ENCODE data around the gene SRPK2.
"Not testable (repeated sequence)": the region's sequence is repeated elsewhere in the genome, so short reads cannot be mapped to it uniquely, and the experiment has no call there.

SRPK2 gene

DNA sequence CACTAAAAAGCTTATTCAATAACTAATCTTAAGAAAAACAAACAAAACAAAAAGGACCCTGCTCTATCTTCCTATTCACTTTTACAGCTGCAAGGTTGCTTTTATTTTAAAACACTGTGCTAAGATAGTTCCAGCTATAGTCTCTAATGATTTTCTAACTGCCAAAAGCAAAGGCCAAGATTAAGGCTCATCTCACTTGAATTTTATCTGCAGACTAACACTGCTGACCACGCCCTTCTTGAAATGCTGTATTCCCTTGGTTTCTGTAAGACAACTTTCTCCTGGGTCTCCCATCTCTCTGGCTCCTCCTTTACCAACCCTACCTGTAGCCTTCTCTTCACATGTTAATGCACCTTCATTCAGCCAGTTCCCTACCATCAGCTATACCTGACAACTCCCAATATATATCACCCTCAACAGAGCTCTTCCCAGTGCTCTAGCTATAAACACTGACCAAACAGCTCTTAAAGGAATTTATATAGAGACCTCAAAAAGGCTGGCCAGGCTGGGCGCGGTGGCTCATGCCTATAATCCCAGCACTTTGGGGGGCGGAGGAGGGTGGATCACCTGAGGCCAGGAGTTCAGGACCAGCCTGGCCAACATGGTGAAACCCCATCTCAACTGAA, 11.7 kb downstream of the SRPK2 start:
- no peak for DNase-seq

DNA sequence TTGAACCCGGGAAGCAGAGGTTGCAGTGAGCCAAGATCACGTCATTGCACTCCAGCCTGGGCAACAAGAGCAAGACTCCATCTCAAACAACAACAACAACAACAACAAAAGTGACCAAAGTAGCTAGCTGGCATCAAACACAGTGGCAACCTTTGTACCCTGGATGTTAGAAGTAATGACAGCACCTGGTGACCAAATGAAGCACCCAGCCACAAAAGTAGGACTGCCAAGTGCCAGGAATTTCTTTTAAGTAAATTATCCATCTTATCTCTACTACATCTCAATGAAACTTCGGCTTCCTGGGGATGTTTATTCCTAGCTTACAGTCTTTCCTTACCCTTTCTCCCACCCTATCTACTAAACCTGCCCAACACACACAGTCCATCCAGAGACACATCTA, 18.8 kb downstream of the SRPK2 start:
- no peak for DNase-seq

DNA sequence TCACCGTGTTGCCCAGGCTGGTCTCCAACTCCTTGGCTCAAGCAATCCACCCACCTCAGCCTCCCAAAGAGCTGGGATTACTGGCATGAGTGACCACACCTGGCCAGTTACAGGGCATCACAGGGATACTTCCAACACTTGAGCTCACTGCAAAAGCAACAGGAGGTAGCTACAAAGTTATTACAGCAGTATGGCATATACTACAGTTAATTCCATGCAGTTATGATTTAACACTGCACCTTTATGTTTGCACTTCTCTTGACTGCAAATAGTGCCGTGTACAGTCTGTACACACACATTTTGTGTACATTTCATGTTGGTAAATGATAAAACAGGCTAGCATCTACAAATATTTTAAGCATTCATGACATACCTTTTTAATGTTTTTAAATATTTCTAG, 21.3 kb downstream of the SRPK2 start:
- DNase-seq: no peak

DNA sequence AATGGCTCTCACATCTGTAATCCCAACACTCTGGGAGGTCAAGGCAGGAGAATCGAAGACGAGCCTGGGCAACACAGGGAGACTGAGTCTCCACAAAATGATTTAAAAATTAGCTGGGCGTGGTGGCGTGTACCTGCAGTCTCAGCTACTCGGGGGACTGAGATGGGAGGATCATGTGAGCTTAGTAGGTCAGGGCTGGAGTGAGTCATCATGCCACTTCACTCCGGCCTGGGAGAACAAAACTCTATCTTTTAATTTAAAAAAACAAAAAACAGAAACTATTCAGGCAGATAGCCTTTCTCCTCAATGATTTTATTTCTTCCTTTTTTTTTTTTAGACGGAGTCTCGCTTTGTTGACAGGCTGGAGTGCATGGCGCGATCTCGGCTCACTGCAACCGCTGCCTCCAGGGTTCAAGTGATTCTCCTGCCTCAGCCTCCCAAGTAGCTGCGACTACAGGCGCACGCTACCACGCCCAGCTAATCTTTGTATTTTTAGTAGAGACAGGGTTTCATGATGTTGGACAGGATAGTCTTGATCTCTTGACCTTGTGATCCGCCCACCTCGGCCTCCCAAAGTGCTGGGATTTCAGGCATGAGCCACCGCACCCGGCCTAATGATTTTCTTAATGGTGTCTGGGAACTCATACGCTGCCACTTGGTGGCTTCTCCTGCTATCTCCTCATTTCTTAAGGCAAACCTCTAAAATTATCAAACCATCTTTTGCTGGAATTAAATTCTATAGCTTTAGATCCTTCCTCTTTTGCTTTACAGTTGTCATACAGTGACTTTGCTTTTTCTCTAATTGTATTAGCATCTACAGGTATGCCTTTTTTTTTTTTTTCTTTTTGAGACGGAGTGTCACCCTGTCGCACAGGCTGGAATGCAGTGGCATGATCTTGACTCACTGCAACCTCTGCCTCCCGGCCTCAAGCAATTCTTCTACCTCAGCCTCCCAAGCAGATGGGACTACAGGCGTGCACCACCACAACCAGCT, 22.9 kb downstream of the SRPK2 start:
- DNase-seq: no peak

DNA sequence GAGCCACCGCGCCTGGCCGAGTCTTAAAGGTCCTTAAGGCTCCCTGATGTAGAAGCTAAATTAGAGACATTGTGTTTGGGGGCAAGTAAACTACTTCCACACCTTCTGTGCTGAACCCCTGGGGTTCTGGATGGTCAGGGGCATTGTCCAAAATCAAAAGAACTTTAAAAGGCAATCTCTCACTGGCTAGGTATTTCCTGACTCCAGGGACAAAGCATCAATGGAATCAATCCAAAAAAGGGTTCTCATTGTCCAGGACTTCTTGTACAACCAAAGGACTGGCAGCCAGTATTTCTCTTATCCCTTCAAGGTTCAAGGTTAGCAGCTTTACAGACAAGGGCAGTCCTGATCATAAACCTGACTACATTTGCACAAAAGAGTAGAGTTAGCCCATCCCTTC, 24.0 kb downstream of the SRPK2 start:
- no peak for DNase-seq

DNA sequence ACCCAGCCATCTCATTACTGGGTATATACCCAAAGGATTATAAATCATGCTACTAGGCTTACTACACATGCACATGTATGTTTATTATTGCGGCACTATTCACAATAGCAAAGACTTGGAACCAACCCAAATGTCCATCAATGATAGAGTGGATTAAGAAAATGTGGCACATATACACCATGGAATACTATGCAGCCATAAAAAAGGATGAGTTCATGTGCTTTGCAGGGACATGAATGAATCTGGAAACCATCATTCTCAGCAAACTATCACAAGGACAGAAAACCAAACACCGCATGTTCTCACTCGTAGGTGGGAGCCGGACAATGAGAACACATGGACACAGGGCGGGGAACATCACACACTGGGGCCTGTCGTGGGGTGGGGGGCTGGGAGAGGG, 25.1 kb downstream of the SRPK2 start:
- not testable (repeated sequence) for DNase-seq

DNA sequence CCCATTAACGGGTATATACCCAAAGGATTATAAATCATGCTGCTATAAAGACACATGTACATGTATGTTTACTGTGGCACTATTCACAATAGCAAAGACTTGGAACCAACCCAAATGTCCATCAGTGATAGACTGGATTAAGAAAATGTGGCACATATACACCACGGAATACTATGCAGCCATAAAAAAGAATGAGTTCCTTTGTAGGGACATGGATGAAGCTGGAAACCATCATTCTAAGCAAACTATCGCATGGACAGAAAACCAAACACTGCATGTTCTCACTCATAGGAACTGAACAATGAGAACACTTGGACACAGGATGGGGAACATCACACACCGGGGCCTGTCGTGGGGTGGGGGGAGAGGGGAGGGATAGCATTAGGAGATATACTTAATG, 26.0 kb downstream of the SRPK2 start:
- not testable (repeated sequence) for DNase-seq

DNA sequence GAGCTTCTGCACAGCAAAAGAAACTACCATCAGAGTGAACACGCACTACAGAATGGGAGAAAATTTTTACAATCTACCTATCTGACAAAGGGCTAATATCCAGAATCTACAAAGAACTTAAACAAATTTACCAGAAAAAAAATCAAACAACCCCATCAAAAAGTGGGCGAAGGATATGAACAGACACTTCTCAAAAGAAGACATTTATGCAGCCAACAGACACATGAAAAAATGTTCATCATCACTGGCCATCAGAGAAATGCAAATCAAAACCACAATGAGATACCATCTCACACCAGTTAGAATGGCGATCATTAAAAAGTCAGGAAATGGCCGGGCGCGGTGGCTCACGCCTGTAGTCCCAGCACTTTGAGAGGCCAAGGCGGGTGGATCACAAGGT, 26.7 kb downstream of the SRPK2 start:
- DNase-seq: not testable (repeated sequence)

DNA sequence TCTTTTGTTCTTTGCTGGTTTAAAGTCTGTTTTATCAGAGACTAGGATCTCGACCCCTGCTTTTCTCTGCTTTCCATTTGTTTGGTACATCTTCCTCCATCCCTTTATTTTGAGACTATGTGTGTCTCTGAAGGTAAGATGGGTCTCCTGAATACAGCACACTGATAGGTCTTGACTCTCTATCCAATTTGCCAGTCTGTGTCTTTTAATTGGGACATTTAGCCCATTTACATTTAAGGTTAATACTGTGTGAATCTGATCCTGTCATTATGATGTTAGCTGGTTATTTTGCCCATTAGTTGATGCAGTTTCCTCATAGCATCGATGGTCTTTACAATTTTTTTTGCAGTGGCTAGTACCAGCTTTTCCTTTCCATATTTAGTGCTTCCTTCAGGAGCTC, 28.6 kb downstream of the SRPK2 start:
- not testable (repeated sequence) for DNase-seq

DNA sequence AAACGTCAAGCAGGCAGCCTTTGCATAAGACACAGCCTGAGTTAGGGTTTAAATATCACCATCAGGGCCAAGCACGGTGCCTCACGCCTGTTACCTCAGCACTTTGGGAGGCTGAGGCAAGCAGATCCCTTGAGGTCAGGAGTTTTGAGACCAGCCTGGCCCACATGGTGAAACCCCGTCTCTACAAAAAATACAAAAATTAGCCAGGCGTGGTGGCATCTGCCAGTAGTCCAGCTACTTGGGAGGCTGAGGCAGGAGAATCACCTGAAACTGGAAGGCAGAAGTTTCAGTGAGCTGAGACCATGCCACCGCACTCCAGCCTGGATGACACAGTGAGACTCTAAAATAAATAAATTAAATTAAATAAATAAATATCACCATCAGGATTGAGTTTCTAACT, 33.0 kb downstream of the SRPK2 start:
- no peak for DNase-seq

DNA sequence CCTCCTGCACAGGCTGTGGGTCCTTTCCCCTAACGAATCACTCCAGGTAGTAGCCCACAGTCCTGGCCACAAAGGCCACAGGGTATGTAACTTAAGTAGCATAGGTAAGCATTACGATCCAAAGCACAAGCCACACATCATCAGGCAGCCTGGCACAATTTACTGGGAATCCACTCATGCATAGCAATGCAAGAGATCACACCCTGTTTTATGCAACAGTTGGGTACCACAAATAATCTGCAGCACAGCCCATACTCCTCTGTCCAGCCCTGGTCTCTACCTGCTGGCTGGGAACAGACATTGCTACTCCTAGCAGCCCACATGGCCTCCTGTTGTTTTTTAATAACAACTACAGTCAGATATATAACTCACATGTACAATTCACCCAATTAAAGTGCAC, 34.3 kb downstream of the SRPK2 start:
- DNase-seq: no peak

DNA sequence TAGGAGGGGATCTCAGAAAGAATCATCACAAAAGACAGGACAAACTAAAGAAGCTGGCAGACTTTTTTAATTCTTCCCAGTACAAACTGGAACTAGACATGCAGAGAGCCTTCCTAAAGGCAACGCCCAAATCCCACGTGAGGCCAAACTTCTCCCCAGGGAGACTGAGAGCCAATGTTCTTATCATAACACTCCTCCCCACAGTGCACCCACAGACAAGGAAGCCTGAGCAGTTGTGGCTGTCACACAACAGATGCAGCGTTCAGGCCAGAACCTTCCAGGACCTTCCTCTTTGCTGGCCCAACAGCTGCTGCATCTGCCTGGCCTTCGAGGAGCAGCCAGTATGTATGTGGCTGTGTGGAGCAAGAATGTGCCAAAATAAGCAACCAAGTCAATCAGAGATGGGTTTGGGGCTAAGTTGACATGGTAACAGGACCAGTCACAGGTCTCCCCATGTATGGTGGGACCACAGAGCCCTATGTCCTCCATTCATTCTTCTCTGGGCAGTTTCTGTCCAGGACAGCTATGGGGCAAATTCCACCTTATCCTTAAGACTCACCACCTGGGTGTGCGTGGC, 34.9 kb downstream of the SRPK2 start:
- peak in 6 of 56 donors; percentile 3 to 16 (median 7) for DNase-seq

DNA sequence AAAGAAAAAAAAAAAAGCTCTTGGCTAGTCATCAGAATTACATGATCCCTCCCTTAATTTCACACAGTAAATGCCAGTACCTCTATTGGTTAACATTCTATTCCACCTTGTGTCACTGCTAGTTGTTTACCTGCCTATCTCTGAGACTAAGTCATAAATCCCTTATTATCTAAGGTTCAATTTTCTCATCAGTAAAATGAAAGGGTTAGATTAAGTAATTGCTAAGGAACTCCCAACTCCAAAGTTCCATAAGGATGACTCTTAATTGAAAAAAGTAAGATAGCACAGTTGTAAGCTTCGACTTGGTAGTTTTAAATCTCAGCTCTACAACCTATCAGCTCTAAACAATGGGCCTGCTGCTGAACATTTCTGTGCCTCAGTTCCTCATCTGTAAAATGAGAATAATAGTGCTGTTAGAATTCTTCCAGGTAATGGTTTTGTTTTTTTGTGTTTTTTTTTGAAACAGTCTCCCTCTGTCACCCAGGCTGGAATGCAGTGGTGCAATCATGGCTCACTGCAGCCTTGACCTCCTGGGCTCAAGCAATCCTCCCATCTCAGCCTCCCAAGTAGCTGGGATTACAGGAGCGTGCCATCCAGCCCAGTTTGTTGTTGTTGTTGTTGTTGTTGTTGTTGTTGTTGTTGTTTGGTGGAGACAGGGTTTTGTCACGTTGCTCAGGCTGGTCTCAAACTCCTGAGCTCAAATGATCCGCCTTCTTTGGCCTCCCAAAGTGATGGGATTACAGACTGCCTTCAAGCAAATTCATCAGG, 35.6 kb downstream of the SRPK2 start:
- DNase-seq: no peak

DNA sequence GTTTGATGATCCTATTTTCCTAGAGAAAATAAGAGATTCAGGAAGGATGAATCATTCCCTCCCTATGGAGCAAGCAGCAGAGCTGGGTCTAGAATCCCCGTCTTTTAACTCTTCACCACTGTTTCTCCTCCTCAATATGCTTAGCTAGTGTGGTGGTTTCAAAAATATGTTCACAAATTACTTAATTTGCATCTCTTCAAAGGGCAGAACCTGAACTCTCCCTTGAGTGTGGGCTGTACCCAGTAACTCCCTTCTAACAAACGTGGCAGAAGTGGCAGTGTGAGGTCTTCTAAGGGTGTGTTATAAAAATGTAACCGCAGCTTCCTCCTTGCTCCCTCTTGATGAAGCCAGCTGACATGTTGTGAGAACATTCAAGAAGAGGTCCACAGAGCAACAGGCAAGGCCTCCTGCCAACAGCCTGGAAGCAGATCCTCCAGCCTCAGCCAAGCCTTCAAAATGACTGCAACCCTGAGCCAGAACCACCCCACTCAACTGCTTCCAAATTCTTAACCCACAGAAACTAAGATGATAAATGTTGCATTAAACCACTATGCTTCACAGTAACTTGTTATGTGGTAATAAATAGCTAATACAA, 36.6 kb downstream of the SRPK2 start:
- DNase-seq: peak in 45 of 56 donors; percentile 1 to 73 (median 29)

DNA sequence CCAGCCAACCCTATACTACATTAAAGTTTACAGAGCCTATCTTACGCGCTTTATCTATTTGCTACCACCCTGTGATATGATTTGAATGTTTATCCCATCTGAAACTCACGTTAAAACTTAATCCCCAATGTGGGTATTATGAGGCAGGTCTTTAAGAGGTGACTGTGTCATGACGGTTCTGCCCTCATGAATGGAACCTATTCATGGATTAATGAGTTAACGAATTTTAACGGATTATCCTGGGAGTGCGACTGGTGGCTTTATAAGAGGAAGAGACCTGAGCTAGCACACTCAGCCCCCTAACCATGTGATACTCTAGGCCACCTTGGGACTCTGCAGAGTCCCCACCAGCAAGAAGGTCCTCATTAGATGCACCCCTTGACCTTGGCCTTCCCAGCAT, 37.8 kb downstream of the SRPK2 start:
- no peak for DNase-seq

DNA sequence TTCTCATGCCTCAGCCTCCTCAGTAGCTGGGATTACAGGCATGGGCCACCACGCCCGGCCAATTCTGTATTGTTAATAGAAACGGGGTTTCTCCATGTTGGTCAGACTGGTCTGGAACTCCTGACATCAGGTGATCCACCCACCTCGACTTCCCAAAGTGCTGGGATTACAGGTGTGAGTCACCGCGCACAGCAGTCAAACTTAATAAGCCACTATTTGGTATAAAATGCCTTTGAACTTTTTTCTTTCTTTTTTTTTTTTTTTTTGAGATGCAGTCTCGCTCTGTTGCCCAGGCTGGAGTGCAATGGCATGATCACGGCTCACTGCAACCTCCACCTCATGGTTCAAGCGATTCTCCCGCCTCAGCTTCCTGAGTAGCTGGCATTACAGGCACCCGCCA, 40.5 kb downstream of the SRPK2 start:
- not testable (repeated sequence) for DNase-seq

DNA sequence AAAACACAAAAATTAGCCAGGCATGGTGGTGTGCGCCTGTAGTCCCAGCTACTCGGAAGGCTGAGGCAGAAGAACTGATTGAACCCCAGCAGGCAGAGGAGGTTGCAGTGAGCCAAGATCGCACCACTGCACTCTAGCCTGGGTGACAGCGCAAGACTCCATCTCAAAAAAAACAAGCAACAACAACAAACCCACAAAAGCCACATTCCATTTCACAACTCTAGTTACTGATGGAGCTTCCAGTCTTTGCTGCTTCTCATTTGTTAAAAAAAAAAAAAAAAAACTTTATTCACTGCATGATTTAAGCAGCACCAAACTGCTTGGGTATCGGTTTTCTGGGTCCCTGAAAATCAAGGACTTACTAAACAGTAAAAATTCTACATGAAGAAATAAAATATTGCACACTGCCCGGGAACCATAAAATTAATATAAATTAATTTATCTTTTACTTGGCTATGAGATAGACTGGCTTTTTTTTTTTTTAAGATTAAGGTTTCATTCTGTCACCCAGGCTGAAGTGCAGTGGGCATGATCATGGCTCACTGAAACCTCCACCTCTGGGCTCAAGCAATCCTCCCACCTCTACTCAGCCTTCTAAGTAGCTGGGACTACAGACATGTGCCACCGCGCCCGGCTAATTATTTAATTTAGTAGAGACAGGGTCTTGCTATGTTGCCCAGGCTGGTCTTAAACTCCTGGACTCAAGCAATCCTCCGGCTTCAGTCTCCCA, 42.0 kb downstream of the SRPK2 start:
- DNase-seq: no peak

DNA sequence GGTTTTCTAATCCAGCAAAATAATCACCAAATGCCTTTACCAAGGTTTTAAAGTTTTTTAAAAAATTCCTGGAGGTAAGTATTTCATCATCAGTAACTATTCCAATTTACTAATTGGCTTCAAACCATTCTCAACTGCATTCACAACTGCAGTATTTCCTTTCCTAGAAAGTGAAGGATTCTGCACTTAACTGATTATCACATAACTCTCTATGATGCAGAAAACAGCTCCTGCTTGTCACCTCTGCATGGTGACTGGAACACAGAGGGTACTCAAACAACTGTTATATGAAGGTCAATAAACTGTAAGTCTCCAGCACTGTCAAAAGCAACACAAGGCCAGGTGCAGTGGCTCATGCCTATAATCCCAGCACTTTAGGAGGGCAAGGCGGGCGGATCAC, 42.6 kb downstream of the SRPK2 start:
- DNase-seq: no peak

DNA sequence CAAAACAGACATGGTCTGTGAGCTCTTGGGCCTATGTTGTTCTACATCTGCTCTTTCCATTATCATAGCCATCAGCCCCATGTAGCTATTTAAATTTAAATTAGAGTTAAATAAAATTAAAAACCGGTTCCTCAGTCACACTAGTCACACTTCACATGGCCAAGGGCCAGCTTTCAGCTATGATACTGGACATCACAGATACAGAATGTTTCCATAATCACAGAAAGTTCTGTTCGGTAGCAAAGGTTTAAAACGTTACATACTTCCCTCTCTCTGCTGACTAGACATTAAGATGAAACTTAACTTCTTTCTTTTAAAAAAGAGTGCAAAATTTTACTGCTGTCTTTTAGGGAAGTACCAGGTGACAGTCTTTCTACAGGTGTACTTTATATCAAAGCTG, 43.0 kb downstream of the SRPK2 start:
- no peak for DNase-seq

DNA sequence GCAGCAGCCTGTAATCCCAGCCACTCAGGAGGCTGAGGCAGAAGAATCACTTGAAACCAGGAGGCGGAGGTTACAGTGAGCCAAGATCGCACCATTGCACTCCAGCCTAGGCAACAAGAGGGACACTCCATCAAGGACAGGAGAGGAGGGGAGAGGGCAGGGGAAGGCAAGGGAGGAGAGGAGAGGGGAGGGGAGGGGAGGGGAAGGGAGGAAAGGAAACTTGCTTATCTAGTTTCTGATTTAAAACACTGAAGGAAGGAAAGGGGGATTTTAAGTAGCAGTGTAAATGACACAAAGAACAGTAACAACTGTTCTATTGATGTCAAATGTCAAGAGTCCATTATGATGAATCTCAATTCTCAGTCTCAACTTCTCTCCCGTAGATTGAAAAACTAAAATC, 43.7 kb downstream of the SRPK2 start:
- DNase-seq: no peak
